Mesothelial cell of epicardium (in vitro differentiated cells): ENCODE measurements around the gene PALLD. TPM values are rescaled to one million over a fixed set of nuclear protein-coding genes. Genes with fewer than 3 reads are reported as not detected.

Experiments
- DNase-seq, 2 experiments: peaks; one replicate each; pipeline ENCODE4 v3.0.0; 2021; ENCODE audit warnings: low spot score in 2 of 2; ENCODE audit not compliant: unreplicated experiment in 2 of 2
- H3K27ac Mint-ChIP-seq: 2 replicates; pipeline ENCODE4 v1.8.0; 2021; ENCODE audit warnings: mixed read lengths
- H3K27me3 Mint-ChIP-seq: 2 replicates; pipeline ENCODE4 v1.8.0; 2021; ENCODE audit warnings: low read depth, mixed read lengths
- H3K36me3 Mint-ChIP-seq: 2 replicates; pipeline ENCODE4 v1.8.0; 2021; ENCODE audit warnings: mixed read lengths
- H3K4me1 Mint-ChIP-seq: 2 replicates; pipeline ENCODE4 v1.8.0; 2021; ENCODE audit warnings: mixed read lengths
- H3K4me3 Mint-ChIP-seq: 2 replicates; pipeline ENCODE4 v1.8.0; 2021; ENCODE audit warnings: mild to moderate bottlenecking, moderate library complexity, mixed read lengths
- H3K9me3 Mint-ChIP-seq: 2 replicates; pipeline ENCODE4 v1.8.0; 2021; ENCODE audit warnings: mixed read lengths
- CTCF ChIP-seq: fragments of 200-600 bp; sonication (generic); IDR thresholded peaks from one replicate; pipeline ENCODE4 v1.5.0; 2021; ENCODE audit warnings: antibody characterized with exemption; ENCODE audit not compliant: unreplicated experiment
- total RNA-seq: library from RNA; stranded (reverse); gene quantifications from 3 replicates; pipeline ENCODE4 v1.2.1, GENCODE V29; 2021

The PALLD gene
- total RNA-seq, 1 donor from 2014 or later = 158 TPM

GRCh38 chr4:168667921-168668320, 171.1 kb downstream of the PALLD start:
- H3K27ac Mint-ChIP-seq = peak overlapping the region; percentile 88

GRCh38 chr4:168673476-168673875, 176.6 kb downstream of the PALLD start:
- Mint-ChIP-seq H3K9me3 (no peaks in the 10 kb centered on the region), H3K27me3 (no peaks in the 10 kb centered on the region), H3K4me1 (peaks cover 22% of the 10 kb centered on the region), H3K27ac (no peak overlapping the region), H3K4me3 (no peak overlapping the region), H3K36me3 (peaks cover 4% of the 10 kb centered on the region)
- no peak for DNase-seq
- no peak for TF ChIP-seq CTCF

More at GRCh38 chr4:168667921-168668320, 171.1 kb downstream of the PALLD start:
- no peak for TF ChIP-seq CTCF
- no peak overlapping the region for H3K4me3 Mint-ChIP-seq
- no peaks in the 10 kb centered on the region for H3K9me3 Mint-ChIP-seq
- H3K27me3 Mint-ChIP-seq = no peaks in the 10 kb centered on the region
- DNase-seq = no peak
- peaks cover 4% of the 10 kb centered on the region for H3K36me3 Mint-ChIP-seq
- H3K4me1 Mint-ChIP-seq = peaks cover 50% of the 10 kb centered on the region

GRCh38 chr4:168674077-168674747, 177.4 kb downstream of the PALLD start:
- Mint-ChIP-seq H3K9me3 (no peaks in the 10 kb centered on the region), H3K27me3 (no peaks in the 10 kb centered on the region)
- DNase-seq = no peak

GRCh38 chr4:168674866-168675265, 178.0 kb downstream of the PALLD start:
- Mint-ChIP-seq H3K4me1 (peaks cover 24% of the 10 kb centered on the region), H3K9me3 (no peaks in the 10 kb centered on the region), H3K27ac (no peak overlapping the region), H3K27me3 (no peaks in the 10 kb centered on the region), H3K36me3 (peaks cover 4% of the 10 kb centered on the region), H3K4me3 (no peak overlapping the region)
- DNase-seq = no peak
- TF ChIP-seq CTCF = no peak

More at GRCh38 chr4:168674077-168674747, 177.4 kb downstream of the PALLD start:
- TF ChIP-seq CTCF = no peak
- Mint-ChIP-seq H3K36me3 (peaks cover 4% of the 10 kb centered on the region), H3K4me1 (peaks cover 22% of the 10 kb centered on the region), H3K27ac (no peak overlapping the region), H3K4me3 (no peak overlapping the region)

- peaks cover 6% of the 10 kb centered on the region for H3K36me3 Mint-ChIP-seq
- no peak for TF ChIP-seq CTCF
- H3K4me1 Mint-ChIP-seq = peaks cover 27% of the 10 kb centered on the region
- peak overlapping the region; percentile 48 for H3K27ac Mint-ChIP-seq
- no peaks in the 10 kb centered on the region for H3K9me3 Mint-ChIP-seq
- H3K4me3 Mint-ChIP-seq = no peak overlapping the region
- no peaks in the 10 kb centered on the region for H3K27me3 Mint-ChIP-seq
- no peak for DNase-seq
These were observed 180.2 kb downstream of the PALLD start for GRCh38 chr4:168677063-168677462.
